MM.1S (cell line): ENCODE results near the gene TXK.

Experiments used
- EZH2phosphoT487 ChIP-seq: fragments of 300-600 bp; sonication (generic); IDR thresholded peaks from 2 replicates; pipeline ENCODE4 v1.6.1; 2018; ENCODE audit warnings: antibody characterized with exemption, low read length
- TF ChIP-seq, protein P1 (sequence below): fragments of 300-600 bp; sonication (generic); IDR thresholded peaks from 2 replicates; pipeline ENCODE4 v1.5.1; 2016; ENCODE audit warnings: antibody characterized with exemption, low read length, mixed read lengths

DNA sequence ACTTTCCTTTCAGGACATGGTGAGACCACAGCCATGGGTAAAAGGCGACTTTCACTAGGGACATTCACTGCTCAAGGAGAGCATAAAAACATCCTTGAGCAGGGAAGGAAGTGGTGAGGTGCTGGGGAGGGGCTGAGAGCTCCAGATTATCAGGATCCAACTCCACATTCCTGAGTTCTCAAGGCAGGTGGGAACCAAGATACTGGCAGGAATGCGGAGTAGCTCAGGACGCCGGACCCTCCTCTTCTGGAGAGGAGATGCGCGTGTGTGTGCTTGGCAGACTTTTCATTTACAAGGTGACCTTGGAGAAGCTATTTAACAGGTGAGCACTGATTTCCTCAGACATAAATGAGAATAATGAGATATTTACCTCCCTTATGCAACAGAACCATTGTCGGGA, 41.3 kb upstream of the TXK start:
- no peak for TF ChIP-seq EZH2phosphoT487
- TF ChIP-seq, protein P1, sequence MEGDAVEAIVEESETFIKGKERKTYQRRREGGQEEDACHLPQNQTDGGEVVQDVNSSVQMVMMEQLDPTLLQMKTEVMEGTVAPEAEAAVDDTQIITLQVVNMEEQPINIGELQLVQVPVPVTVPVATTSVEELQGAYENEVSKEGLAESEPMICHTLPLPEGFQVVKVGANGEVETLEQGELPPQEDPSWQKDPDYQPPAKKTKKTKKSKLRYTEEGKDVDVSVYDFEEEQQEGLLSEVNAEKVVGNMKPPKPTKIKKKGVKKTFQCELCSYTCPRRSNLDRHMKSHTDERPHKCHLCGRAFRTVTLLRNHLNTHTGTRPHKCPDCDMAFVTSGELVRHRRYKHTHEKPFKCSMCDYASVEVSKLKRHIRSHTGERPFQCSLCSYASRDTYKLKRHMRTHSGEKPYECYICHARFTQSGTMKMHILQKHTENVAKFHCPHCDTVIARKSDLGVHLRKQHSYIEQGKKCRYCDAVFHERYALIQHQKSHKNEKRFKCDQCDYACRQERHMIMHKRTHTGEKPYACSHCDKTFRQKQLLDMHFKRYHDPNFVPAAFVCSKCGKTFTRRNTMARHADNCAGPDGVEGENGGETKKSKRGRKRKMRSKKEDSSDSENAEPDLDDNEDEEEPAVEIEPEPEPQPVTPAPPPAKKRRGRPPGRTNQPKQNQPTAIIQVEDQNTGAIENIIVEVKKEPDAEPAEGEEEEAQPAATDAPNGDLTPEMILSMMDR, result no peak
